ENCODE measurements around the gene MVB12B.

The MVB12B gene

GRCh38 chr9:126514037-126514821 lies 187.6 kb downstream of the MVB12B start:
- DNase-seq (ENCODE audit: insufficient read length, low spot score) (peak; percentile 53), FAIRE-seq (no peak)

GRCh38 chr9:126515001-126515872 lies 188.6 kb downstream of the MVB12B start:
- no peak for DNase-seq (ENCODE audit: insufficient read length, low spot score)
- no peak for FAIRE-seq

GRCh38 chr9:126515873-126516505 lies 189.4 kb downstream of the MVB12B start:
- FAIRE-seq (no peak), DNase-seq (ENCODE audit: insufficient read length, low spot score) (no peak)

GRCh38 chr9:126516561-126516935 lies 189.9 kb downstream of the MVB12B start:
- no peak for FAIRE-seq
- no peak for DNase-seq (ENCODE audit: insufficient read length, low spot score)

GRCh38 chr9:126516936-126517832 lies 190.6 kb downstream of the MVB12B start:
- no peak for DNase-seq (ENCODE audit: insufficient read length, low spot score)
- FAIRE-seq = peak; percentile 76

GRCh38 chr9:126517833-126518356 lies 191.3 kb downstream of the MVB12B start:
- FAIRE-seq = no peak
- DNase-seq (ENCODE audit: insufficient read length, low spot score) = no peak

GRCh38 chr9:126518763-126519162 lies 192.1 kb downstream of the MVB12B start:
- DNase-seq (ENCODE audit: insufficient read length, low spot score) (no peak), FAIRE-seq (no peak)

GRCh38 chr9:126519660-126520420 lies 193.2 kb downstream of the MVB12B start:
- DNase-seq (ENCODE audit: insufficient read length, low spot score) (no peak), FAIRE-seq (no peak)

- DNase-seq (ENCODE audit: insufficient read length, low spot score) (no peak), FAIRE-seq (no peak)
These were observed 193.8 kb downstream of the MVB12B start for GRCh38 chr9:126520453-126520852.

GRCh38 chr9:126521089-126521488 lies 194.5 kb downstream of the MVB12B start:
- no peak for FAIRE-seq
- no peak for DNase-seq (ENCODE audit: insufficient read length, low spot score)

- no peak for FAIRE-seq
These were observed 194.9 kb downstream of the MVB12B start for GRCh38 chr9:126521551-126521950.

GRCh38 chr9:126521976-126522590 lies 195.5 kb downstream of the MVB12B start:
- FAIRE-seq (no peak), DNase-seq (ENCODE audit: insufficient read length, low spot score) (no peak)

More at GRCh38 chr9:126521551-126521950, 194.9 kb downstream of the MVB12B start:
- no peak for DNase-seq (ENCODE audit: insufficient read length, low spot score)

GRCh38 chr9:126522612-126523356 lies 196.2 kb downstream of the MVB12B start:
- FAIRE-seq (no peak), DNase-seq (ENCODE audit: insufficient read length, low spot score) (no peak)

- no peak for FAIRE-seq
- no peak for DNase-seq (ENCODE audit: insufficient read length, low spot score)
These were observed 197.0 kb downstream of the MVB12B start for GRCh38 chr9:126523611-126524111.

GRCh38 chr9:126524353-126525077 lies 197.9 kb downstream of the MVB12B start:
- DNase-seq (ENCODE audit: insufficient read length, low spot score) (no peak), FAIRE-seq (no peak)

- FAIRE-seq (no peak), DNase-seq (ENCODE audit: insufficient read length, low spot score) (no peak)
These were observed 199.8 kb downstream of the MVB12B start for GRCh38 chr9:126526218-126527108.
